Muscle layer of duodenum (tissue), 2 donors: ENCODE measurements around the gene VPS35L.
A peak's percentile ranks its signal among the peaks of the same experiment; 100 is the strongest.
"Not testable (repeated sequence)": the region's sequence is repeated elsewhere in the genome, so short reads cannot be mapped to it uniquely, and the experiment has no call there.

Source experiments
- H3K27ac ChIP-seq: one replicate; pipeline ENCODE4 v1.7.0; 2013; ENCODE audit warnings: mild to moderate bottlenecking, low read length
- H3K27me3 ChIP-seq: one replicate; pipeline ENCODE4 v1.7.0; 2013; ENCODE audit warnings: low read depth, mild to moderate bottlenecking, control low read depth, low read length
- H3K36me3 ChIP-seq, 2 donors: one replicate each; pipeline ENCODE4 v1.7.0; 2013; ENCODE audit warnings: low read length in 2 of 2, control low read depth in 1 of 2, mild to moderate bottlenecking in 1 of 2; ENCODE audit not compliant: insufficient read depth in 2 of 2, control insufficient read depth in 1 of 2
- H3K4me1 ChIP-seq, 2 donors: one replicate each; pipeline ENCODE4 v1.7.0; 2013; ENCODE audit warnings: low read length in 2 of 2, mild to moderate bottlenecking in 2 of 2, control low read depth in 1 of 2, moderate library complexity in 1 of 2; ENCODE audit not compliant: insufficient read depth in 2 of 2, control insufficient read depth in 1 of 2
- H3K4me3 ChIP-seq, 2 donors: one replicate each; pipeline ENCODE4 v1.7.0; 2013; ENCODE audit warnings: low read length in 2 of 2, low read depth in 1 of 2, mild to moderate bottlenecking in 1 of 2
- H3K9me3 ChIP-seq, 2 donors: one replicate each; pipeline ENCODE4 v1.7.0; 2013; ENCODE audit warnings: low read length in 2 of 2, control low read depth in 1 of 2, mild to moderate bottlenecking in 1 of 2; ENCODE audit not compliant: control insufficient read depth in 1 of 2
- donor health status: healthy.

VPS35L gene

GRCh38 chr16:19709381-19710136, 154.1 kb downstream of the VPS35L start:
- peaks cover 26 to 57% of the 10 kb centered on the region in 2 donors for H3K36me3 ChIP-seq
- no peak overlapping the region for H3K27ac ChIP-seq
- no peaks in the 10 kb centered on the region for H3K4me1 ChIP-seq
- no peak overlapping the region for H3K4me3 ChIP-seq
- no peaks in the 10 kb centered on the region for H3K9me3 ChIP-seq
- no peaks in the 10 kb centered on the region for H3K27me3 ChIP-seq

GRCh38 chr16:19710191-19710908, 154.8 kb downstream of the VPS35L start:
- Histone ChIP-seq H3K4me1 (no peaks in the 10 kb centered on the region), H3K27ac (no peak overlapping the region), H3K9me3 (no peaks in the 10 kb centered on the region), H3K4me3 (no peak overlapping the region), H3K27me3 (no peaks in the 10 kb centered on the region), H3K36me3 (peaks cover 24 to 52% of the 10 kb centered on the region in 2 donors)

GRCh38 chr16:19710991-19711545, 155.6 kb downstream of the VPS35L start:
- no peaks in the 10 kb centered on the region for H3K9me3 ChIP-seq
- no peak overlapping the region for H3K4me3 ChIP-seq
- peaks cover 24 to 45% of the 10 kb centered on the region in 2 donors for H3K36me3 ChIP-seq
- H3K27ac ChIP-seq = no peak overlapping the region
- H3K27me3 ChIP-seq = no peaks in the 10 kb centered on the region
- H3K4me1 ChIP-seq = peaks cover 0 to 2% of the 10 kb centered on the region in 2 donors

- Histone ChIP-seq H3K36me3 (peaks cover 20 to 43% of the 10 kb centered on the region in 2 donors), H3K4me1 (peaks cover 0 to 8% of the 10 kb centered on the region in 2 donors), H3K27ac (no peak overlapping the region), H3K27me3 (no peaks in the 10 kb centered on the region), H3K4me3 (no peak overlapping the region), H3K9me3 (no peaks in the 10 kb centered on the region)
Measured at GRCh38 chr16:19711643-19712042, 156.1 kb downstream of the VPS35L start.

- H3K4me1 ChIP-seq = peaks cover 0 to 14% of the 10 kb centered on the region in 2 donors
- no peaks in the 10 kb centered on the region for H3K27me3 ChIP-seq
- no peaks in the 10 kb centered on the region for H3K9me3 ChIP-seq
- H3K27ac ChIP-seq = no peak overlapping the region
- peaks cover 20 to 38% of the 10 kb centered on the region in 2 donors for H3K36me3 ChIP-seq
- no peak overlapping the region for H3K4me3 ChIP-seq
Measured at GRCh38 chr16:19712418-19713058, 157.0 kb downstream of the VPS35L start.

GRCh38 chr16:19713697-19714096, 158.2 kb downstream of the VPS35L start:
- peaks cover 17 to 35% of the 10 kb centered on the region in 2 donors for H3K36me3 ChIP-seq
- no peaks in the 10 kb centered on the region for H3K27me3 ChIP-seq
- no peaks in the 10 kb centered on the region for H3K9me3 ChIP-seq
- H3K27ac ChIP-seq = no peak overlapping the region
- peaks cover 0 to 15% of the 10 kb centered on the region in 2 donors for H3K4me1 ChIP-seq
- no peak overlapping the region for H3K4me3 ChIP-seq

GRCh38 chr16:19715566-19715965, 160.1 kb downstream of the VPS35L start:
- H3K27me3 ChIP-seq = no peaks in the 10 kb centered on the region
- peaks cover 4 to 24% of the 10 kb centered on the region in 2 donors for H3K4me1 ChIP-seq
- no peak overlapping the region for H3K4me3 ChIP-seq
- peaks cover 9 to 16% of the 10 kb centered on the region in 2 donors for H3K36me3 ChIP-seq
- H3K27ac ChIP-seq = no peak overlapping the region
- no peaks in the 10 kb centered on the region for H3K9me3 ChIP-seq

- no peaks in the 10 kb centered on the region for H3K27me3 ChIP-seq
- H3K27ac ChIP-seq = no peak overlapping the region
- H3K36me3 ChIP-seq = peaks cover 9 to 10% of the 10 kb centered on the region in 2 donors
- H3K4me3 ChIP-seq = peak overlapping the region in 1 of 2 donors; percentile 19
- peaks cover 4 to 24% of the 10 kb centered on the region in 2 donors for H3K4me1 ChIP-seq
- no peaks in the 10 kb centered on the region for H3K9me3 ChIP-seq
Measured at GRCh38 chr16:19716183-19716582, 160.7 kb downstream of the VPS35L start.

- Histone ChIP-seq H3K4me1 (peaks cover 4 to 24% of the 10 kb centered on the region in 2 donors), H3K4me3 (peak overlapping the region; percentile 94 to 100)
- not testable (repeated sequence) for H3K9me3 ChIP-seq, H3K27me3 ChIP-seq, H3K27ac ChIP-seq, H3K36me3 ChIP-seq
Measured at GRCh38 chr16:19716728-19717127, 161.2 kb downstream of the VPS35L start.

- H3K9me3 ChIP-seq = no peaks in the 10 kb centered on the region
- H3K27me3 ChIP-seq = no peaks in the 10 kb centered on the region
- H3K4me3 ChIP-seq = peak overlapping the region; percentile 94 to 100
- peak overlapping the region; percentile 84 for H3K27ac ChIP-seq
- H3K36me3 ChIP-seq = peaks cover 9% of the 10 kb centered on the region in 2 donors
- peaks cover 4 to 24% of the 10 kb centered on the region in 2 donors for H3K4me1 ChIP-seq
Measured at GRCh38 chr16:19717314-19717713, 161.8 kb downstream of the VPS35L start.
